Measurements from ENCODE around the gene EIF4G1. TPM values are rescaled to one million over a fixed set of nuclear protein-coding genes. Genes with fewer than 3 reads are reported as not detected.

EIF4G1 gene
- total and polyA plus RNA-seq, 2 donors (not counting 3 experiments of a cell fraction or from before 2014, with no cell fraction given), result 355 to 532 TPM

DNA sequence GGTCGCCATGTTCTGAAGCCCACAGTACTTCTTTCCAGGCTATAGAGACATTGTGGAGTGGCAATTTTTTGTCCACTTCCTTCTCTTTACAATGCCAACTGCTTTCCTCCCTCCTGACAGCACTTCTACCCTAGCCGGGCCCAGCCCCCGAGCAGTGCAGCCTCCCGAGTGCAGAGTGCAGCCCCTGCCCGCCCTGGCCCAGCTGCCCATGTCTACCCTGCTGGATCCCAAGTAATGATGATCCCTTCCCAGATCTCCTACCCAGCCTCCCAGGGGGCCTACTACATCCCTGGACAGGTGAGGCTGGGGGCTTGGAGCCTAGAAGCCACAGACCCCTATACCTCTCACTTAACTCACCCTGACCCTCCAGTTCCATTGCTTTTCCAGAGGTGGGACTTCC lies 2.8 kb downstream of the EIF4G1 start:
- CTCF ChIA-PET, result interaction anchor here (1.5 to 1.9 kb wide), 2 partner anchors 20 to 422 kb away, joined by 3 to 5 read pairs; partner anchors contain the start of gene FAM131A
- POLR2A ChIA-PET, result no interaction called here
- no TSS peak for BruUV-seq (replicated peaks)
- Histone ChIP-seq H3K4me3 (replicated peaks in 1 of 3; ENCODE audit: insufficient read depth in 1 of 3, low read depth in 1 of 3, low read length in 3 of 3) (peak overlapping the region in 1 of 3 experiments; percentile 59), H2AFZ (ENCODE audit: low read depth, low read length) (no peak overlapping the region), H3K9me3 (replicated peaks; ENCODE audit: control insufficient read depth, insufficient read depth, low read length) (no peaks in the 10 kb centered on the region), H3K9ac (replicated peaks; ENCODE audit: extremely low read depth, insufficient read depth, low read length) (no peak overlapping the region), H3K36me3 (ENCODE audit: control insufficient read depth in 2 of 2, extremely low read depth in 1 of 2, insufficient read depth in 2 of 2, low read length in 2 of 2) (peaks cover 28% of the 10 kb centered on the region in 2 experiments), H4K20me1 (replicated peaks; ENCODE audit: control insufficient read depth, extremely low read depth, insufficient read depth, low read length) (peaks cover 3% of the 10 kb centered on the region), H3K4me1 (ENCODE audit: control insufficient read depth, extremely low read depth, insufficient read depth, low read length) (peaks cover 45% of the 10 kb centered on the region), H3K4me2 (ENCODE audit: insufficient read depth, low read length) (peak overlapping the region; percentile 84), H3K79me2 (ENCODE audit: control insufficient read depth, insufficient read depth, low read length) (peaks cover 70% of the 10 kb centered on the region), H3K27ac (ENCODE audit: insufficient read depth, low read depth, low read length) (no peak overlapping the region), H3K9me1 (replicated peaks; ENCODE audit: control insufficient read depth, extremely low read depth, insufficient read depth, low read length) (no peaks in the 10 kb centered on the region), H3K27me3 (ENCODE audit: control insufficient read depth in 2 of 2, insufficient read depth in 2 of 2, low read length in 2 of 2) (no peaks in the 10 kb centered on the region)
- DNase-seq (ENCODE audit: low read depth, low spot score), result no peak
- FAIRE-seq, result no peak
- dilution Hi-C loops (cut with MboI; ENCODE audit: extremely low pct_ligation_motif_present, low sequenced_read_pairs), result no loop called here
- TF ChIP-seq POLR2A (IDR thresholded peaks at IDR 0.05; ENCODE audit: low read depth, low read length) (peak; percentile 18), MYC (IDR thresholded peaks at IDR 0.05; ENCODE audit: low read depth, low read length) (no peak), FOS (IDR thresholded peaks at IDR 0.05; ENCODE audit: borderline replicate concordance, insufficient read depth, low read length) (no peak)
- TF ChIP-seq, protein P1, sequence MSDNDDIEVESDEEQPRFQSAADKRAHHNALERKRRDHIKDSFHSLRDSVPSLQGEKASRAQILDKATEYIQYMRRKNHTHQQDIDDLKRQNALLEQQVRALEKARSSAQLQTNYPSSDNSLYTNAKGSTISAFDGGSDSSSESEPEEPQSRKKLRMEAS (IDR thresholded peaks at IDR 0.05; ENCODE audit: insufficient read depth, insufficient read length), result no peak
- TF ChIP-seq, protein P2, sequence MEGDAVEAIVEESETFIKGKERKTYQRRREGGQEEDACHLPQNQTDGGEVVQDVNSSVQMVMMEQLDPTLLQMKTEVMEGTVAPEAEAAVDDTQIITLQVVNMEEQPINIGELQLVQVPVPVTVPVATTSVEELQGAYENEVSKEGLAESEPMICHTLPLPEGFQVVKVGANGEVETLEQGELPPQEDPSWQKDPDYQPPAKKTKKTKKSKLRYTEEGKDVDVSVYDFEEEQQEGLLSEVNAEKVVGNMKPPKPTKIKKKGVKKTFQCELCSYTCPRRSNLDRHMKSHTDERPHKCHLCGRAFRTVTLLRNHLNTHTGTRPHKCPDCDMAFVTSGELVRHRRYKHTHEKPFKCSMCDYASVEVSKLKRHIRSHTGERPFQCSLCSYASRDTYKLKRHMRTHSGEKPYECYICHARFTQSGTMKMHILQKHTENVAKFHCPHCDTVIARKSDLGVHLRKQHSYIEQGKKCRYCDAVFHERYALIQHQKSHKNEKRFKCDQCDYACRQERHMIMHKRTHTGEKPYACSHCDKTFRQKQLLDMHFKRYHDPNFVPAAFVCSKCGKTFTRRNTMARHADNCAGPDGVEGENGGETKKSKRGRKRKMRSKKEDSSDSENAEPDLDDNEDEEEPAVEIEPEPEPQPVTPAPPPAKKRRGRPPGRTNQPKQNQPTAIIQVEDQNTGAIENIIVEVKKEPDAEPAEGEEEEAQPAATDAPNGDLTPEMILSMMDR (IDR thresholded peaks at IDR 0.05; ENCODE audit: extremely low read depth in 1 of 2, insufficient read depth in 1 of 2, low read depth in 1 of 2, low read length in 2 of 2), result no peak
- intact Hi-C loops (cut with micrococcal nuclease), result no loop called here

DNA sequence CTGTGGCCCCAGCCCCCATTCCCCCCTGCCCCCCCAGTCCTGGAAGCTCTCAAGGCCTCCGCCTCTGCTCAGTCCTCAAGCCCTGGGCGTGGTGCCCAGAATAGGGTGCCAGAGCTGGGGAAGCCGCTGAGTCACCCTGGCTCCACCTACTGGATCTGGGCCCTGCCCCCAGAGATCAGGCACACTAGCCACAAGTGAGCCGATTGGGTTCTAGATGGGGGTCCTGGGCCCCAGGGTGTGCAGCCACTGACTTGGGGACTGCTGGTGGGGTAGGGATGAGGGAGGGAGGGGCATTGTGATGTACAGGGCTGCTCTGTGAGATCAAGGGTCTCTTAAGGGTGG lies 5.7 kb downstream of the EIF4G1 start:
- FAIRE-seq, result peak; percentile 92
- Histone ChIP-seq H3K9ac (replicated peaks; ENCODE audit: extremely low read depth, insufficient read depth, low read length) (peak overlapping the region; percentile 10), H3K79me2 (ENCODE audit: control insufficient read depth, insufficient read depth, low read length) (peaks cover 93% of the 10 kb centered on the region), H2AFZ (ENCODE audit: low read depth, low read length) (no peak overlapping the region), H3K27ac (ENCODE audit: insufficient read depth, low read depth, low read length) (peak overlapping the region; percentile 38), H3K4me2 (ENCODE audit: insufficient read depth, low read length) (no peak overlapping the region), H3K9me3 (replicated peaks; ENCODE audit: control insufficient read depth, insufficient read depth, low read length) (no peaks in the 10 kb centered on the region), H3K27me3 (ENCODE audit: control insufficient read depth in 2 of 2, insufficient read depth in 2 of 2, low read length in 2 of 2) (no peaks in the 10 kb centered on the region), H3K4me1 (ENCODE audit: control insufficient read depth, extremely low read depth, insufficient read depth, low read length) (peaks cover 45% of the 10 kb centered on the region), H3K9me1 (replicated peaks; ENCODE audit: control insufficient read depth, extremely low read depth, insufficient read depth, low read length) (no peaks in the 10 kb centered on the region), H3K36me3 (ENCODE audit: control insufficient read depth in 2 of 2, extremely low read depth in 1 of 2, insufficient read depth in 2 of 2, low read length in 2 of 2) (peaks cover 52 to 53% of the 10 kb centered on the region in 2 experiments), H4K20me1 (replicated peaks; ENCODE audit: control insufficient read depth, extremely low read depth, insufficient read depth, low read length) (peaks cover 3% of the 10 kb centered on the region), H3K4me3 (replicated peaks in 1 of 3; ENCODE audit: insufficient read depth in 1 of 3, low read depth in 1 of 3, low read length in 3 of 3) (no peak overlapping the region)
- peak; percentile 94 for DNase-seq (ENCODE audit: low read depth, low spot score)
- intact Hi-C loops (cut with micrococcal nuclease), result loop anchor here (1.0 kb wide), 1 partner anchor 12 kb away; no protein-coding TSS in a partner anchor
- peak; percentile 61 for TF ChIP-seq POLR2AphosphoS5 (IDR thresholded peaks at IDR 0.05; ENCODE audit: insufficient read depth, low read depth, low read length)
- TF ChIP-seq, protein P2 (IDR thresholded peaks at IDR 0.05; ENCODE audit: extremely low read depth in 1 of 2, insufficient read depth in 1 of 2, low read depth in 1 of 2, low read length in 2 of 2), result no peak
- peak; percentile 71 for TF ChIP-seq FOS (IDR thresholded peaks at IDR 0.05; ENCODE audit: borderline replicate concordance, insufficient read depth, low read length)
- no peak for TF ChIP-seq MYC (IDR thresholded peaks at IDR 0.05; ENCODE audit: low read depth, low read length)
- TF ChIP-seq JUN (IDR thresholded peaks at IDR 0.05; ENCODE audit: borderline replicate concordance, insufficient read depth, insufficient read length, low read depth), result peak; percentile 40
- TF ChIP-seq EZH2 (IDR thresholded peaks at IDR 0.05; ENCODE audit: borderline replicate concordance, low read depth, low read length, severe bottlenecking), result no peak
- POLR2A ChIA-PET, result interaction anchor here (0.6 to 0.8 kb wide), 2 partner anchors 15 to 872 kb away, joined by 3 read pairs; no protein-coding TSS in a partner anchor
- no TSS peak for BruUV-seq (replicated peaks)
- CTCF ChIA-PET, result interaction anchor here (0.7 to 1.8 kb wide), 4 partner anchors 14 to 51 kb away, joined by 3 to 10 read pairs (median 5); no protein-coding TSS in a partner anchor
- dilution Hi-C loops (cut with MboI; ENCODE audit: extremely low pct_ligation_motif_present, low sequenced_read_pairs), result no loop called here
